GM12872 (cell line): ENCODE measurements around the gene CHAF1A.

Experiments
- TF ChIP-seq, protein P1 (sequence below): IDR thresholded peaks from 3 replicates; pipeline ENCODE4 v1.5.1; 2011; ENCODE audit warnings: low read depth, mild to moderate bottlenecking, low read length, moderate library complexity; ENCODE audit not compliant: insufficient read depth

CHAF1A gene

DNA sequence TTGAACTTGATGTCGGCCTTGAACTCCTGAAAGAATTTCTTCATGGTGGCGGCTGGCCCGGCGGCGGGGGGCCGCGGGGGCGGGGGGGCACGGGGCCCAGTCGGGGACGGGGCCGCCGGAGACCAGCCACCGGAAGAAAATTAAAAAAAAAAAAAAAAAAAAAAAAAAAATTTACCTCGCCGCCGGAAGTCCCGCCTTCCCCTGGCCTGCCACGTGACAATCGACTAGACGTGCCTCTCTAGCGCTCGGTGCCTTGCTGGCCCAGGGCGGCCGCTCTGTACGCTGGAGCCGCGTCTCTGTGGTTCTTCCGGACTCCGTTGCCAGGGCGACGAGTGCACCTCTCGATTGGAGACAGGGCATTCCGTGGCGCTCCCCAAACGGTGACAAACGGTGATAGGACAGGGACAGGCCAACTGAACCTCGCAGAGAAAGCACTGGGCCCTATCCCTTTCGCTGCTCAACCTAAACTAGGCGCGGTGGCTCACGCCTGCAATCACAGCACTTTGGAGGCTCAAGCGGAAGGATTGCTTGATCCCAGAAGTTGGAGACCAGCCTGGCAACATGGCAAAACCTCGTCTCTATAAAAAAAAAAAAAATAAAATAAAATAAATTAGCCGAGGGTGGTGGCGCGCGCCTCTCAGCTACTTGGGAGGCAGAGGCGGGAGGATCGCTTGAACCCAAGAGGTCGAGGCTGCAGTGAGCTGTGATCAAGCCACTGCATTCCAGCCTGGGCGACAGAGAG lies 55.4 kb downstream of the CHAF1A start, which contains the start of gene UBXN6:
Gene UBXN6 (minus strand): TSS at position 141 of the 742 bp plus-strand sequence. CDS start 97 bp downstream, at position 44.
- TF ChIP-seq, protein P1, sequence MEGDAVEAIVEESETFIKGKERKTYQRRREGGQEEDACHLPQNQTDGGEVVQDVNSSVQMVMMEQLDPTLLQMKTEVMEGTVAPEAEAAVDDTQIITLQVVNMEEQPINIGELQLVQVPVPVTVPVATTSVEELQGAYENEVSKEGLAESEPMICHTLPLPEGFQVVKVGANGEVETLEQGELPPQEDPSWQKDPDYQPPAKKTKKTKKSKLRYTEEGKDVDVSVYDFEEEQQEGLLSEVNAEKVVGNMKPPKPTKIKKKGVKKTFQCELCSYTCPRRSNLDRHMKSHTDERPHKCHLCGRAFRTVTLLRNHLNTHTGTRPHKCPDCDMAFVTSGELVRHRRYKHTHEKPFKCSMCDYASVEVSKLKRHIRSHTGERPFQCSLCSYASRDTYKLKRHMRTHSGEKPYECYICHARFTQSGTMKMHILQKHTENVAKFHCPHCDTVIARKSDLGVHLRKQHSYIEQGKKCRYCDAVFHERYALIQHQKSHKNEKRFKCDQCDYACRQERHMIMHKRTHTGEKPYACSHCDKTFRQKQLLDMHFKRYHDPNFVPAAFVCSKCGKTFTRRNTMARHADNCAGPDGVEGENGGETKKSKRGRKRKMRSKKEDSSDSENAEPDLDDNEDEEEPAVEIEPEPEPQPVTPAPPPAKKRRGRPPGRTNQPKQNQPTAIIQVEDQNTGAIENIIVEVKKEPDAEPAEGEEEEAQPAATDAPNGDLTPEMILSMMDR = no peak

DNA sequence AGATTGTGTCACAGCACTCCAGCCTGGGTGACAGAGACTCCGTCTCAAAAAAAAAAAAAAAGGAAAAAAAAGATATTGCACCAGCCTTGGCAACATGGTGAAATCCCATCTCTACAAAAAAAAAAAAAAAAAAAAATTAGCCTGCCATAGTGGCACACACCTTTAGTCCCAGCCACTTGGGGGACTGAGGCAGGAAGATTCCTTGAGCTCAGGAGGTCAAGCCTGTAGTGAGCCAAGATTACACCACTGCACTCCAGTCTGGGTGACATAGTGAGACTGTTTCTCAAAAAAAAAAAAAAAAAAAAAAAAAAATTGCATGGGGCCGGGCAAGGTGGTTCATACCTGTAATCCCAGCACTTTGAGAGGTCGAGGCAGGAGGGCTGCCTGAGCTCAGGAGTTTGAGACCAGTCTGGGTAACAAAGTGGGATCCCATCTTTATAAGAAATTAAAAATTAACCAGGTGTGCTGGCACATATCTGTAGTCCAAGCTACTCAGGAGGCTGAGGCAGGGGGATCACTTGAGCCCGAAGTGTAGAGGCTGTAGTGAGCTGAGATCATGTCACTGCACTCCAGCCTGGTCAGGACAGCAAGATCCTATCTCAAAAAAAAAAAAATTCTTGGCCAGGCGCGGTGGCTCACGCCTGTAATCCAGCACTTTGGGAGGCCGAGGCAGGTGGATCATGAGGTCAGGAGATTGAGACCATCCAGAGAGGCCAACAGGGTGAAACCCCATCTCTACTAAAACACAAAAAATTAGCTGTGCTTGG lies 62.6 kb downstream of the CHAF1A start:
- TF ChIP-seq, protein P1 = no peak

DNA sequence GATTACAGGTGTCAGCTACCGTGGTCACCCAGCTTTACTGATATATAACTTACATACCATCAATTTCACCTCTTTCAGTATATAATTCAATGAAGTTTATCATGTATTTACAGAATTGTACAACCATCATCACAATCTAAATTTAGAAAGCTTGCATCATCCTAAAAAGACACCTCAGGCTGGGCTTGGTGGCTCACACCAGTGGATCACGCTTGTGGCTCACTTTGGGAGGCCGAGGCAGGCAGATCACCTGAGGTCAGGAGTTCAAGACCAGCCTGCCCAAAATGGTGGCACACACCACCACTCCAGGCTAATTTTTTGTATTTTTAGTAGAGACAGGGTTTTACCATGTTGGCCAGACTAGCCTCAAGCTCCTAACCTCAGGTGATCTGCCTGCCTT lies 65.4 kb downstream of the CHAF1A start:
- TF ChIP-seq, protein P1 = no peak

DNA sequence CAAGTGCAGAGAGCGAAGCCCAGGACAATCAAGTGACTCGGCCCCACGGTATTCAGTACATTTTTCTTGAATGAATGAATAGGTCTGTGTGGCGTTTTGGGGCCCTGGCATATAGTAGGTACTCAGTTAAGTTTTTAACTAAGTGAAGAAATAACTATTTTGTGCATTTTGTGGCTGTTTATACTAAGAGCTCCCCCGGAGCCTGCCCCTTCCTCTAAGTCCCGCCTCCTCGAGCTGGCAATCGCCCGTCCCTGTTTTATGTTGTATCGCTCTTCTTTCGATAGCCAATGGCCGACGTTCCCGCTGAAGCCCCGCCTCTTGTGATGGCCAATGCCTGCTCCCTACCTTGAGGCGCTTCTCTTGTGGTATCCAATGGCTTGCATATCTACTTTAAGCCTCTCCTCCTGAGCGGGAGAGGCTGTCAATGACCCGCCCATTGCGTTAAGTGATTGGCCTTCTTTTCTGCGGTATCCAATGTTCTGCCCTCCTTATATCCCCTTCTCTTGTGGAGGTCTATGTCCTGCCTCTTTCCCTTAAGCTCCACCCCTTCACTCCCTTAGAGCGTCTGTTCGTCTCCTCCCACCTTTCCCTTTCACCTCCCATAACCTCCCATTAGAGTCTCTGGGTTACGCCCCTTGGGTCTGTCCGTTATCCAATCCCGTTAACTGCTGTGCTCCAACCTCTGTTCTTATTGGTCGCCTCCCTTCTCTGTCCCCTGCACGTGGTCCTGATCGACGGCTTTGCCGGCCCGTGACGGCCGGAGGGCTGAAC lies 69.1 kb downstream of the CHAF1A start:
- TF ChIP-seq, protein P1 = no peak

DNA sequence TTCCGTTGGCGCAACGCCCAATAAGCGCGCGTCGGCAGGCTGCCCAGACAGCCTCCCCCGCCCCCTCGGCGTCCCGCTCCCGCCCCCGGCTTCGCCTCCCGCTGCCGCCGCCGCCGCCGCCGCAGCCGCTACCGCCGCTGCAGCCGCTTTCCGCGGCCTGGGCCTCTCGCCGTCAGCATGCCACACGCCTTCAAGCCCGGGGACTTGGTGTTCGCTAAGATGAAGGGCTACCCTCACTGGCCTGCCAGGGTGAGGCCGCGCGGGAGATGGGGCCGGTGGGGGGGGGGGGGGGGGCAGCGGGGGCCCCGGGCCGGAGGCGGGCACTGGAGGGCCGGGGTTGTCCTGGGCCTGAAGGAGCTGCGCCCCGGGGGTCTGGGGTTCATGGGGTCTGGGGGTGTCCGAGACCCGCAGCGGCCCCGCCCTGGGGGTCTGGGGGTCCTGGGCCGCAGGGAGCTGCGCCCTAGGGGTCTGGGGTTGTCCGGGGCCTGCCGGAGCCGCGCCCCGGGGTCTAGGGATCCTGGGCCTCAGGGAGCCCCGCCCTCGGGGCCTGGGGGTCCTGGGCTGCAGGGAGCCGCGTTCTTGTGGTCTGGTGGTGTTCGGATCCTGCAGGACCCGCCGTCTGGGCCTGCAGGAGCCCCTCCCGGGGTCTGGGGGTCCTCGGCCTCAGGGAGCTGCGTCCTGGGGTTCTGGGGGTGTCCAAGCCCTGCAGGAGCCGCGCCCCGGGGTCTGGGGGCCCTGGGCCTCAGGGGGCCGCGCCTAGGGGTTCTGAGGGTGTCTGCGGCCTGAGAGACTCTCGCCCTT lies 69.9 kb downstream of the CHAF1A start, which contains the start of gene HDGFL2:
Gene HDGFL2 (plus strand): TSS at position 124 of the 801 bp plus-strand sequence. CDS start 54 bp downstream, at position 178.
- TF ChIP-seq, protein P1 = no peak

DNA sequence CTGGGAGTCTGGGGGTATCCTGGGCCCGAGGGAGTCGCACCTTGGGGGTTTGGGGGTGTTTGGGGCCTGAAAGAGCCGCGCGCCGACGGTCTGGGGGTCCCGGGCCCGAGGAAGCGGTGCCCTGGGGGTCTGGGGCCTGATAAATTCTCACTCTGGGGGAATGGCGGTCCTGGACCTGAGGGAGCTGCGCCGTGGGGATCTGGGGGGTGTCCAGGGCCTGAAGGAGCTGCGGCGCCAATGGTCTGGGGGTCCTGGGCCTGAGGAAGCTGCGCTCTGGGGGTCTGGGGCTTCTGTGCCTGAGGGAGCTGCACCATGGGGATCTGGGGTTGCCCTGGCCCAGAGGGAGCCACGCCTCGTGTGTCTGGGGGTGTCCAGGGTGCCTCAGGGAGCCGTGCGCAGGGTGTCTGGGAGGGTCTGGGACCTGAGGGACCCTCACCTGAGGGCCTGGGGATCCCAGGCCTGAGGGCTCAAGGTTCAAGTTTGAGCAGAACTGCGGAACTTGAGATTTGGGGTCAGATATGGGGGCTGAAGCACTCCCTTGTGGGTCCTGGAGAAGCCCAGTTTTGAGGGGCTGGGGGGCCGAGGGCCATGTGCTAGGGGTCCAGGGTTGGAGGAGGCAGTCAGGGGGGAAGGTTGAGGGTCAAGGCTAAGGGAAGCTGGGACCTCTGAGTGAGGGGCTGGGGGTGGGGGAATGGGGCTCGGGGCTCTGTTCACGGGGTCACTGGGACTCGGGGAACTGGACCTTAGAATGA lies 70.7 kb downstream of the CHAF1A start:
- TF ChIP-seq, protein P1 = no peak
